T-helper 2 cell treated with Interferon-gamma antibody and Interleukin-4, amounts not matched to agents 100 ng/mL and 5 ng/mL, for 36 hours (primary cell): ENCODE results near the gene KRTAP5-7. TPM values are rescaled to one million over a fixed set of nuclear protein-coding genes. Genes with fewer than 3 reads are reported as not detected.
"Not testable (repeated sequence)": the region's sequence is repeated elsewhere in the genome, so short reads cannot be mapped to it uniquely, and the experiment has no call there.

ENCODE experiments used
- intact Hi-C: fragments of 100-400 bp; cut with micrococcal nuclease; formaldehyde crosslinking; loops from one replicate; pipeline ENCODE4 v1.15.1; 2023
- total RNA-seq: library from RNA; stranded (reverse); gene quantifications from 2 replicates; pipeline ENCODE4 v1.2.3, GENCODE V29; 2022

The KRTAP5-7 gene
- total RNA-seq, 1 donor from 2014 or later = 0.25 TPM

- intact Hi-C loops = no loop called here
Measured at GRCh38 chr11:71532036-71532610, 5.1 kb downstream of the KRTAP5-7 start.

- intact Hi-C loops = not testable (repeated sequence)
Measured at GRCh38 chr11:71534711-71535608, 7.9 kb downstream of the KRTAP5-7 start.

GRCh38 chr11:71535825-71536224 lies 8.8 kb downstream of the KRTAP5-7 start:
- intact Hi-C loops = no loop called here

GRCh38 chr11:71537537-71537936 lies 10.5 kb downstream of the KRTAP5-7 start:
- intact Hi-C loops = no loop called here

- intact Hi-C loops = not testable (repeated sequence)
Measured at GRCh38 chr11:71537977-71538665, 11.1 kb downstream of the KRTAP5-7 start, which contains the start of gene KRTAP5-8. Gene KRTAP5-8 (plus strand): TSS chr11:71538025. CDS start chr11:71538056, 31 bp downstream.

GRCh38 chr11:71538666-71538990 lies 11.6 kb downstream of the KRTAP5-7 start:
- intact Hi-C loops = no loop called here

- intact Hi-C loops = no loop called here
Measured at GRCh38 chr11:71539017-71539416, 11.9 kb downstream of the KRTAP5-7 start.

- intact Hi-C loops = not testable (repeated sequence)
Measured at GRCh38 chr11:71539971-71540370, 12.9 kb downstream of the KRTAP5-7 start.

GRCh38 chr11:71540521-71541304 lies 13.6 kb downstream of the KRTAP5-7 start:
- intact Hi-C loops = not testable (repeated sequence)

GRCh38 chr11:71542382-71542781 lies 15.3 kb downstream of the KRTAP5-7 start:
- intact Hi-C loops = no loop called here

- intact Hi-C loops = no loop called here
Measured at GRCh38 chr11:71542879-71543777, 16.1 kb downstream of the KRTAP5-7 start.

- intact Hi-C loops = no loop called here
Measured at GRCh38 chr11:71543866-71544265, 16.8 kb downstream of the KRTAP5-7 start.

GRCh38 chr11:71544525-71545214 lies 17.6 kb downstream of the KRTAP5-7 start:
- intact Hi-C loops = no loop called here

- intact Hi-C loops = no loop called here
Measured at GRCh38 chr11:71545405-71545966, 18.4 kb downstream of the KRTAP5-7 start.

GRCh38 chr11:71548120-71548519 lies 21.1 kb downstream of the KRTAP5-7 start, which contains the start of gene KRTAP5-9:
Gene KRTAP5-9 (plus strand): TSS chr11:71548420. CDS start chr11:71548658, 238 bp downstream.
- intact Hi-C loops = no loop called here

GRCh38 chr11:71548716-71549151 lies 21.7 kb downstream of the KRTAP5-7 start:
- intact Hi-C loops = no loop called here

GRCh38 chr11:71551711-71552110 lies 24.6 kb downstream of the KRTAP5-7 start:
- intact Hi-C loops = no loop called here

GRCh38 chr11:71554996-71555395 lies 27.9 kb downstream of the KRTAP5-7 start:
- intact Hi-C loops = no loop called here

GRCh38 chr11:71555508-71555907 lies 28.4 kb downstream of the KRTAP5-7 start:
- intact Hi-C loops = no loop called here
